SK-N-DZ (cell line): ENCODE results near the gene CACNB2.
"Not testable (repeated sequence)": the region's sequence is repeated elsewhere in the genome, so short reads cannot be mapped to it uniquely, and the experiment has no call there.

Experiments used
- DNase-seq: peaks from one replicate; pipeline ENCODE4 v3.0.0-alpha.2; 2015; ENCODE audit warnings: low spot score

The CACNB2 gene

GRCh38 chr10:18144928-18145327 is 4.7 kb downstream of the CACNB2 start:
- no peak for DNase-seq

GRCh38 chr10:18145652-18146051 is 5.4 kb downstream of the CACNB2 start:
- no peak for DNase-seq

- no peak for DNase-seq
These were observed 9.1 kb downstream of the CACNB2 start for GRCh38 chr10:18149196-18149800.

- no peak for DNase-seq
These were observed 11.2 kb downstream of the CACNB2 start for GRCh38 chr10:18151356-18151890.

GRCh38 chr10:18153381-18153780 is 13.2 kb downstream of the CACNB2 start:
- DNase-seq: not testable (repeated sequence)

- DNase-seq: no peak
These were observed 15.1 kb downstream of the CACNB2 start for GRCh38 chr10:18155321-18155720.

GRCh38 chr10:18156797-18157196 is 16.6 kb downstream of the CACNB2 start:
- not testable (repeated sequence) for DNase-seq

- no peak for DNase-seq
These were observed 17.7 kb downstream of the CACNB2 start for GRCh38 chr10:18157881-18158280.

- DNase-seq: no peak
These were observed 18.6 kb downstream of the CACNB2 start for GRCh38 chr10:18158773-18159265.

GRCh38 chr10:18159557-18159956 is 19.3 kb downstream of the CACNB2 start:
- no peak for DNase-seq

- no peak for DNase-seq
These were observed 21.9 kb downstream of the CACNB2 start for GRCh38 chr10:18162021-18162627.

- DNase-seq: no peak
These were observed 23.9 kb downstream of the CACNB2 start for GRCh38 chr10:18164093-18164492.

GRCh38 chr10:18164748-18165361 is 24.6 kb downstream of the CACNB2 start:
- no peak for DNase-seq

- DNase-seq: no peak
These were observed 38.7 kb downstream of the CACNB2 start for GRCh38 chr10:18178854-18179483.

GRCh38 chr10:18179891-18180290 is 39.7 kb downstream of the CACNB2 start:
- no peak for DNase-seq

- DNase-seq: not testable (repeated sequence)
These were observed 41.2 kb downstream of the CACNB2 start for GRCh38 chr10:18181382-18181781.

GRCh38 chr10:18185621-18186020 is 45.4 kb downstream of the CACNB2 start:
- no peak for DNase-seq

GRCh38 chr10:18190840-18191239 is 50.6 kb downstream of the CACNB2 start:
- DNase-seq: no peak

GRCh38 chr10:18194634-18195033 is 54.4 kb downstream of the CACNB2 start:
- DNase-seq: no peak

- DNase-seq: no peak
These were observed 55.0 kb downstream of the CACNB2 start for GRCh38 chr10:18195060-18195799.

GRCh38 chr10:18196806-18197550 is 56.8 kb downstream of the CACNB2 start:
- no peak for DNase-seq
